Measurements from ENCODE around the gene ARRB1. TPM values are rescaled to one million over a fixed set of nuclear protein-coding genes. Genes with fewer than 3 reads are reported as not detected.
A peak's percentile ranks its signal among the peaks of the same experiment; 100 is the strongest.
"Not testable (repeated sequence)": the region's sequence is repeated elsewhere in the genome, so short reads cannot be mapped to it uniquely, and the experiment has no call there.

Gene ARRB1
- polyA plus RNA-seq, 1 donor: 22.5 TPM

- DNase-seq: no peak
These were observed 26.7 kb downstream of the ARRB1 start for GRCh38 chr11:75324740-75325139.

- DNase-seq: no peak
These were observed 27.3 kb downstream of the ARRB1 start for GRCh38 chr11:75324189-75324588.

- no peak for DNase-seq
These were observed 27.9 kb downstream of the ARRB1 start for GRCh38 chr11:75323609-75324008.

GRCh38 chr11:75320643-75321042 is 30.8 kb downstream of the ARRB1 start:
- DNase-seq: no peak

- DNase-seq: no peak
These were observed 31.3 kb downstream of the ARRB1 start for GRCh38 chr11:75320046-75320618.

- no peak for DNase-seq
These were observed 32.2 kb downstream of the ARRB1 start for GRCh38 chr11:75319035-75319877.

- DNase-seq: no peak
These were observed 33.9 kb downstream of the ARRB1 start for GRCh38 chr11:75317446-75318122.

- no peak for DNase-seq
These were observed 36.0 kb downstream of the ARRB1 start for GRCh38 chr11:75315439-75315805.

- no peak for DNase-seq
These were observed 36.6 kb downstream of the ARRB1 start for GRCh38 chr11:75314771-75315438.

GRCh38 chr11:75313513-75314272 is 37.8 kb downstream of the ARRB1 start:
- DNase-seq: peak; percentile 42

GRCh38 chr11:75312346-75312745 is 39.1 kb downstream of the ARRB1 start:
- no peak for DNase-seq

GRCh38 chr11:75311858-75312288 is 39.6 kb downstream of the ARRB1 start:
- DNase-seq: no peak

GRCh38 chr11:75308986-75309385 is 42.5 kb downstream of the ARRB1 start:
- no peak for DNase-seq

- DNase-seq: no peak
These were observed 43.3 kb downstream of the ARRB1 start for GRCh38 chr11:75308116-75308515.

- no peak for DNase-seq
These were observed 44.4 kb downstream of the ARRB1 start for GRCh38 chr11:75307058-75307457.

GRCh38 chr11:75306529-75306928 is 44.9 kb downstream of the ARRB1 start:
- DNase-seq: no peak

GRCh38 chr11:75305993-75306392 is 45.5 kb downstream of the ARRB1 start:
- DNase-seq: no peak

- no peak for DNase-seq
These were observed 46.0 kb downstream of the ARRB1 start for GRCh38 chr11:75305452-75305851.

GRCh38 chr11:75304941-75305340 is 46.5 kb downstream of the ARRB1 start:
- DNase-seq: not testable (repeated sequence)

- no peak for DNase-seq
These were observed 47.8 kb downstream of the ARRB1 start for GRCh38 chr11:75303544-75304224.

- DNase-seq: no peak
These were observed 49.1 kb downstream of the ARRB1 start for GRCh38 chr11:75302371-75302770.
